Measurements from ENCODE around the gene SELENOS. TPM values are rescaled to one million over a fixed set of nuclear protein-coding genes. Genes with fewer than 3 reads are reported as not detected.

The SELENOS gene
- total RNA-seq, 1 donor from 2014 or later, result 24.5 TPM

DNA sequence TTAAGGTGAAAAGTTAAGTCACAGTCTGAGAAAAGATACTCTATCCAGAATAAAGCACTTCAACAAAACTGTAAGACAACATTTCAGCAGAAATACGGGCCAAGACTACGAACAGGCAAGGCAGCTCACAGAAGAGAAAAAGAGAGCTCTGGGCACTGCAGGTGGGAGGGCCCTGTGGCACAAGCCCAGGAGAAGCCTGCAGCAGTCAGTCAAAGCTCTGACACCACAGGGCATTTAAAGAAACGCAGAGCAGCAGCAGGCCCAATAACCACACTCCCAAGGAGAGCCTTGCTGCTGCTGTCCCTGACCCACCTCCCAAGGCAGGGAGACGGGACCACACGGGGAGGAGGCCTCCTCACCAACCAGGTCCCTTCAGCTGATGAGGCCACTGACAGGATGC is 44.6 kb downstream of the SELENOS start:
- POLR2A ChIA-PET, result no interaction called here
- no peak overlapping the region for H3K4me3 Mint-ChIP-seq
- intact Hi-C loops (cut with micrococcal nuclease), result no loop called here
- DNase-seq, result no peak
- H3K9me3 Mint-ChIP-seq, result peaks cover 11% of the 10 kb centered on the region
- no peak for ATAC-seq (ENCODE audit: low read depth)
- peaks cover 10% of the 10 kb centered on the region for H3K4me1 Mint-ChIP-seq
- H3K36me3 Mint-ChIP-seq (ENCODE audit: low read depth), result peaks cover 65% of the 10 kb centered on the region
- CTCF ChIA-PET, result no interaction called here
- TF ChIP-seq, protein P1, sequence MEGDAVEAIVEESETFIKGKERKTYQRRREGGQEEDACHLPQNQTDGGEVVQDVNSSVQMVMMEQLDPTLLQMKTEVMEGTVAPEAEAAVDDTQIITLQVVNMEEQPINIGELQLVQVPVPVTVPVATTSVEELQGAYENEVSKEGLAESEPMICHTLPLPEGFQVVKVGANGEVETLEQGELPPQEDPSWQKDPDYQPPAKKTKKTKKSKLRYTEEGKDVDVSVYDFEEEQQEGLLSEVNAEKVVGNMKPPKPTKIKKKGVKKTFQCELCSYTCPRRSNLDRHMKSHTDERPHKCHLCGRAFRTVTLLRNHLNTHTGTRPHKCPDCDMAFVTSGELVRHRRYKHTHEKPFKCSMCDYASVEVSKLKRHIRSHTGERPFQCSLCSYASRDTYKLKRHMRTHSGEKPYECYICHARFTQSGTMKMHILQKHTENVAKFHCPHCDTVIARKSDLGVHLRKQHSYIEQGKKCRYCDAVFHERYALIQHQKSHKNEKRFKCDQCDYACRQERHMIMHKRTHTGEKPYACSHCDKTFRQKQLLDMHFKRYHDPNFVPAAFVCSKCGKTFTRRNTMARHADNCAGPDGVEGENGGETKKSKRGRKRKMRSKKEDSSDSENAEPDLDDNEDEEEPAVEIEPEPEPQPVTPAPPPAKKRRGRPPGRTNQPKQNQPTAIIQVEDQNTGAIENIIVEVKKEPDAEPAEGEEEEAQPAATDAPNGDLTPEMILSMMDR (IDR thresholded peaks at IDR 0.05), result no peak
- H3K27ac Mint-ChIP-seq, result no peak overlapping the region
- no peaks in the 10 kb centered on the region for H3K27me3 Mint-ChIP-seq

DNA sequence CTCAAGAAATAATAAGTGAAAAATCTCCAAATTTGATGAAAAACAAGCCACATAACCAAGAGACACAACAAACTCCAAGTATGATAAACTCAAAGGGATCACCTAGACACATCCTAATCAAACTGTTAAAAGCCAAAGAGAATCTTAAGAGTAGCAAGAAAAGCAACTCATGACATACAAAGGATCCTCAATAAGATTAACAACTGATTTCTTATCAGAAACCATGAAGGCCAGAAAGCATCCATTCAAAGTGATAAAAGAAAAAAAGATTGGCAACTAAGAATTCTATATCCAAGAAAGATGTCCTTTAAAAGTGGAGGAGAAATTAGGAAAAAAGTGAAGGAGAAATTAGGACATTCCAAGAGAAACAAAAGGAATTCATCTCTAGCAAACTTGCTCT is 49.0 kb downstream of the SELENOS start:
- POLR2A ChIA-PET, result no interaction called here

DNA sequence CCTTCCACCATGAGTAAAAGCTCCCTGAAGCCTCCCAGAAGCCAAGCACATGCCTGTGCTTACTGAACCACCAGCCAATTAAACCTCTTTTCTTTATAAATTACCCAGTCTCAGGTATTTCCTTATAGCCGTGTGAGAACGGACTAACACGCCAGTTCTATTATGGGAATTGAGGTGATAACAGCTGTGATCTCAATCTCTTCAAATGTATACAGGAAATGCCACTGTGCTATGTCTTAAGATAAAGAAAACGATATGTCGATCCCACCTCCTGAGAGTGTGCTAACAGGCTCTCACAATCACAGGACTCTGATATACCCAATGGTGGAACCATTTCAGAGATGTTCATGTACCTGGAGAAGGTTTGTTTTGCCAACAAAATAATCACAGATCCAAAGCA is 51.6 kb downstream of the SELENOS start:
- DNase-seq, result no peak
- CTCF ChIA-PET, result no interaction called here
- Mint-ChIP-seq H3K27ac (no peak overlapping the region), H3K36me3 (ENCODE audit: low read depth) (peaks cover 49% of the 10 kb centered on the region), H3K27me3 (no peaks in the 10 kb centered on the region), H3K4me1 (peaks cover 11% of the 10 kb centered on the region), H3K4me3 (no peak overlapping the region), H3K9me3 (peaks cover 11% of the 10 kb centered on the region)
- intact Hi-C loops (cut with micrococcal nuclease), result no loop called here
- ATAC-seq (ENCODE audit: low read depth), result no peak
- TF ChIP-seq, protein P1 (IDR thresholded peaks at IDR 0.05), result no peak
- POLR2A ChIA-PET, result no interaction called here

More for the DNA sequence above, 49.0 kb downstream of the SELENOS start:
- DNase-seq, result no peak
- peaks cover 11% of the 10 kb centered on the region for H3K9me3 Mint-ChIP-seq
- no peak overlapping the region for H3K27ac Mint-ChIP-seq
- TF ChIP-seq, protein P1 (IDR thresholded peaks at IDR 0.05), result no peak
- no peaks in the 10 kb centered on the region for H3K27me3 Mint-ChIP-seq
- CTCF ChIA-PET, result no interaction called here
- intact Hi-C loops (cut with micrococcal nuclease), result no loop called here
- ATAC-seq (ENCODE audit: low read depth), result no peak
- H3K4me3 Mint-ChIP-seq, result no peak overlapping the region
- peaks cover 67% of the 10 kb centered on the region for H3K36me3 Mint-ChIP-seq (ENCODE audit: low read depth)
- peaks cover 15% of the 10 kb centered on the region for H3K4me1 Mint-ChIP-seq

Other genes starting within 250 kb of the SELENOS start
- gene CHSY1, start 25.4 kb downstream of the SELENOS start, total RNA-seq, result 16.5 and 20.4 TPM in 2 replicates
- gene SNRPA1, start 17.8 kb upstream of the SELENOS start, total RNA-seq, result 119 and 122 TPM in 2 replicates
- 0.78 and 1.1 TPM in 2 replicates for gene PCSK6, start 212.2 kb upstream of the SELENOS start, total RNA-seq